Prostate gland (tissue), 2 donors: ENCODE data around the gene VPS41. TPM values are rescaled to one million over a fixed set of nuclear protein-coding genes. Genes with fewer than 3 reads are reported as not detected.

Source experiments
- DNase-seq: peaks from one replicate; pipeline ENCODE4 v3.0.0-alpha.2; 2019; ENCODE audit warnings: low spot score
- H3K27ac ChIP-seq, 2 donors: fragments of 200-600 bp; sonication (generic); 2 replicates each; pipeline ENCODE4 v1.5.1; 2017 to 2019
- H3K27me3 ChIP-seq: fragments of 200-600 bp; sonication (generic); replicated peaks from 2 replicates; pipeline ENCODE4 v1.5.1; 2019; ENCODE audit not compliant: insufficient read depth
- H3K36me3 ChIP-seq, 2 donors: fragments of 200-600 bp; sonication (generic); 1 replicate in 1 of 2; 2 replicates in 1 of 2; pipeline versions ENCODE4 v1.5.1 to v1.8.1; 2017 to 2019
- H3K4me1 ChIP-seq: fragments of 200-600 bp; sonication (generic); replicated peaks from 2 replicates; pipeline ENCODE4 v1.5.1; 2019
- H3K4me3 ChIP-seq, 2 donors: fragments of 200-600 bp; sonication (generic); 2 replicates each; pipeline ENCODE4 v1.5.1; 2017 to 2019
- H3K9me3 ChIP-seq: fragments of 200-600 bp; sonication (generic); 2 replicates; pipeline ENCODE4 v1.5.1; 2017
- POLR2A ChIP-seq: fragments of 450-650 bp; IDR thresholded peaks from one replicate; pipeline ENCODE4 v1.6.1; 2016; ENCODE audit warnings: antibody characterized with exemption, mild to moderate bottlenecking
- POLR2AphosphoS5 ChIP-seq: sonication (generic); formaldehyde crosslinking; IDR thresholded peaks from one replicate; pipeline ENCODE4 v1.6.1; 2017; ENCODE audit warnings: antibody characterized with exemption
- WGBS: methylation state at CpG from one replicate; pipeline ENCODE4 v1.1.5; 2018; 5-methylcytosine and 5-hydroxymethylcytosine counted together
- intact Hi-C: fragments of 100-400 bp; cut with DNase I; formaldehyde crosslinking; loops from one replicate; pipeline ENCODE4 v1.14.2; 2022
- total RNA-seq, 2 donors: library from RNA; depleted of rRNA; stranded (reverse); fragments of >200 nt; gene quantifications; one replicate each; pipeline ENCODE4 v1.1.0, GENCODE V29; 2016
- TF ChIP-seq, protein P1 (sequence below), 4 experiments: fragments of 200-600 bp in 2 of 4; fragments of 450-650 bp in 2 of 4; sonication (generic) in 2 of 4; IDR thresholded peaks; 1 replicate in 3 of 4; 2 replicates in 1 of 4; pipeline ENCODE4 v1.5.1; 2016 to 2019; ENCODE audit warnings: antibody characterized with exemption in 4 of 4, mild to moderate bottlenecking in 2 of 4, moderate library complexity in 2 of 4

VPS41 gene
- total RNA-seq, 2 donors from 2014 or later: 30.8 to 39.7 TPM

GRCh38 chr7:38716397-38716796 lies 192.6 kb downstream of the VPS41 start:
- TF ChIP-seq POLR2AphosphoS5 (no peak), POLR2A (no peak)
- TF ChIP-seq, protein P1, sequence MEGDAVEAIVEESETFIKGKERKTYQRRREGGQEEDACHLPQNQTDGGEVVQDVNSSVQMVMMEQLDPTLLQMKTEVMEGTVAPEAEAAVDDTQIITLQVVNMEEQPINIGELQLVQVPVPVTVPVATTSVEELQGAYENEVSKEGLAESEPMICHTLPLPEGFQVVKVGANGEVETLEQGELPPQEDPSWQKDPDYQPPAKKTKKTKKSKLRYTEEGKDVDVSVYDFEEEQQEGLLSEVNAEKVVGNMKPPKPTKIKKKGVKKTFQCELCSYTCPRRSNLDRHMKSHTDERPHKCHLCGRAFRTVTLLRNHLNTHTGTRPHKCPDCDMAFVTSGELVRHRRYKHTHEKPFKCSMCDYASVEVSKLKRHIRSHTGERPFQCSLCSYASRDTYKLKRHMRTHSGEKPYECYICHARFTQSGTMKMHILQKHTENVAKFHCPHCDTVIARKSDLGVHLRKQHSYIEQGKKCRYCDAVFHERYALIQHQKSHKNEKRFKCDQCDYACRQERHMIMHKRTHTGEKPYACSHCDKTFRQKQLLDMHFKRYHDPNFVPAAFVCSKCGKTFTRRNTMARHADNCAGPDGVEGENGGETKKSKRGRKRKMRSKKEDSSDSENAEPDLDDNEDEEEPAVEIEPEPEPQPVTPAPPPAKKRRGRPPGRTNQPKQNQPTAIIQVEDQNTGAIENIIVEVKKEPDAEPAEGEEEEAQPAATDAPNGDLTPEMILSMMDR (IDR thresholded peaks at IDR 0.05): no peak
- WGBS: 90% methylated on average over 4 of the region's 4 CpGs

GRCh38 chr7:38709123-38709522 lies 199.9 kb downstream of the VPS41 start:
- no peak overlapping the region for H3K27ac ChIP-seq
- no peak for DNase-seq
- no peaks in the 10 kb centered on the region for H3K4me1 ChIP-seq
- H3K9me3 ChIP-seq: no peaks in the 10 kb centered on the region
- intact Hi-C loops: no loop called here
- no peaks in the 10 kb centered on the region for H3K27me3 ChIP-seq
- H3K36me3 ChIP-seq: no peaks in the 10 kb centered on the region
- TF ChIP-seq POLR2A: no peak
- TF ChIP-seq, protein P1 (IDR thresholded peaks at IDR 0.05): no peak
- no peak for TF ChIP-seq POLR2AphosphoS5
- H3K4me3 ChIP-seq: no peak overlapping the region
- 63% methylated on average over 4 of the region's 4 CpGs for WGBS

More at GRCh38 chr7:38716397-38716796, 192.6 kb downstream of the VPS41 start:
- H3K36me3 ChIP-seq: no peaks in the 10 kb centered on the region
- H3K27ac ChIP-seq: no peak overlapping the region
- intact Hi-C loops: no loop called here
- H3K4me3 ChIP-seq: no peak overlapping the region
- no peaks in the 10 kb centered on the region for H3K4me1 ChIP-seq
- no peaks in the 10 kb centered on the region for H3K27me3 ChIP-seq
- H3K9me3 ChIP-seq: no peaks in the 10 kb centered on the region
- DNase-seq: no peak

DNA sequence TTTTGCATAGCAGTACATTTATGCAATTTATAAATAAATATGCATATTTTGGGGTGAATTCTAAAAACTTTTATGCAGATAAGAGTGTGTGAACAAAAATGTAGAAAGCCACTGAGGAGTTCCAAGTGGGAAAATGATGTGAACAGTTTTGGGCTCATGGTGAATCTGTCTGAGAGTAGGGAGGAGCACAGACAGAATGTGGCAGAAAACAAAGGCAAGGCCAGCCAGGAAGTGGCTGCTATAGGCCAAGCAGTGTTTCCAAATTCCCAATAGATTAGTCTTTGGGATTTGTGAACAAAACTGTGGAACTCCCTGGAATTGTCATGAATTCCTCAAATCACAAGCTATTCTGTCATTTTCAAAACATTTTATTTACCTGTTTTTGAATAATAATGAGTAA lies 204.2 kb downstream of the VPS41 start:
- no peaks in the 10 kb centered on the region for H3K36me3 ChIP-seq
- intact Hi-C loops: no loop called here
- H3K9me3 ChIP-seq: no peaks in the 10 kb centered on the region
- no peak for TF ChIP-seq POLR2A
- no peak overlapping the region for H3K27ac ChIP-seq
- H3K4me1 ChIP-seq: no peaks in the 10 kb centered on the region
- H3K27me3 ChIP-seq: peaks cover 2% of the 10 kb centered on the region
- DNase-seq: no peak
- no peak overlapping the region for H3K4me3 ChIP-seq

DNA sequence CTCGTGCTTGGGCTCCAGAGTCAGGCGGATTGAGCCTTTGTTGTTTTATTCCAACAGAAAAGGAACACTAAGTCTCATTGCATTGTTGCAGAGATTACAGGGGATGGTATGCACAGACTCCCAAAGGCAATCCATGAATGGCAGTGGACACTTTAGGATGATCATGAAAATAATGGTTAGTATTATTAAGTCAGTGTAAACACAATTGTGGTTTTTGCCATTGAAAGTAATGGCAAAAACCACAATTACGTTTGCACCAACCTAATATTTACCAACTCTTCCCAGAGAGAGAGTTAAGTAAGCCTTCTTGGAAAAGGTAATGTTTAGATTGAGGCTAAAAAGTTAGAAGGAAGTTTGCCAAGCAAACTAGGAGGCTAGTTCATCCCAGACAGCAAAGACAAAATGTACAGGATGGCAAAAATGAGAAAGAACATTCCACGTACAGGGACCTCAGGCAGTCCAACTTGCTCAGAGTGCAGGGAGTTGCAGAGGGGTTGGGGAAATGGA lies 204.9 kb downstream of the VPS41 start:
- no peaks in the 10 kb centered on the region for H3K9me3 ChIP-seq
- TF ChIP-seq POLR2AphosphoS5: no peak
- TF ChIP-seq POLR2A: no peak
- TF ChIP-seq, protein P1 (IDR thresholded peaks at IDR 0.05): no peak
- peaks cover 2% of the 10 kb centered on the region for H3K27me3 ChIP-seq
- intact Hi-C loops: no loop called here
- no peak overlapping the region for H3K27ac ChIP-seq
- H3K4me1 ChIP-seq: no peaks in the 10 kb centered on the region
- no peak for DNase-seq
- 32% methylated on average over 4 of the region's 4 CpGs for WGBS
- H3K36me3 ChIP-seq: no peaks in the 10 kb centered on the region
- H3K4me3 ChIP-seq: no peak overlapping the region

DNA sequence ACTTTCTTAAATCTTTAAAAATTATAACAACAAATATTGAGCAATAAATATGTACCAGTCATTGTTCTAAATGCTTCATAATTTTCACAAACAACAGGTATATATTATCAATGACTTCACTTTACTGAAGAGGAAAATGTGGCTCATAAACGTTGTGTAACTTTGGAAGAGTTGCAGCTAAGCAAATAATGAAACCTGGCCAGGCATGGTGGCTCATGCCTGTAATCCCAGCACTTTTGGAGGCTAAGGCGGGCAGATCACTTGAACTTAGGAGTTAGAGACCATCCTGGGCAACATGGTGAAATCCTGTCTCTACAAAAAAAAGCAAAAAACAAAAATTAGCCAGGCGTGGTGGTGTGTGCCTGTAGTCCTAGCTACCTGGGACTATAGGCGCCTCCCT lies 205.9 kb downstream of the VPS41 start:
- no peak overlapping the region for H3K27ac ChIP-seq
- WGBS: 52% methylated on average over 4 of the region's 4 CpGs
- intact Hi-C loops: no loop called here
- no peaks in the 10 kb centered on the region for H3K9me3 ChIP-seq
- no peaks in the 10 kb centered on the region for H3K36me3 ChIP-seq
- no peaks in the 10 kb centered on the region for H3K4me1 ChIP-seq
- no peak for TF ChIP-seq POLR2A
- TF ChIP-seq POLR2AphosphoS5: peak; percentile 9
- TF ChIP-seq, protein P1 (IDR thresholded peaks at IDR 0.05): no peak
- H3K27me3 ChIP-seq: peaks cover 2% of the 10 kb centered on the region
- DNase-seq: no peak
- no peak overlapping the region for H3K4me3 ChIP-seq
